ENCODE results near the gene BEND7. TPM values are rescaled to one million over a fixed set of nuclear protein-coding genes. Genes with fewer than 3 reads are reported as not detected.

BEND7 gene
- total and polyA plus RNA-seq, 2 of the 13 experiments (the other 11 are each of a cell fraction or from before 2014, with no cell fraction given), result 14.1 to 17.1 TPM

- TF ChIP-seq SOX6 (IDR thresholded peaks at IDR 0.05) (no peak), SOX6 (CRISPR knock-in tag; IDR thresholded peaks at IDR 0.05) (peak; percentile 54), PAXIP1 (CRISPR knock-in tag; conservative IDR thresholded peaks at IDR 0.05) (peak; percentile 42), DZIP1 (CRISPR knock-in tag; IDR thresholded peaks at IDR 0.05) (no peak), KMT2B (CRISPR knock-in tag; IDR thresholded peaks at IDR 0.05) (no peak), ZBTB1 (CRISPR knock-in tag; IDR thresholded peaks at IDR 0.05; ENCODE audit: borderline replicate concordance) (no peak), MEIS2 (CRISPR knock-in tag; IDR thresholded peaks at IDR 0.05) (no peak), RXRB (CRISPR knock-in tag; IDR thresholded peaks at IDR 0.05; ENCODE audit: borderline replicate concordance) (peak; percentile 25; the same call in 1 of the 2 replicates), ZBTB20 (CRISPR knock-in tag; IDR thresholded peaks at IDR 0.05; ENCODE audit: borderline replicate concordance, low read depth) (no peak), RAD51 (IDR thresholded peaks at IDR 0.05; ENCODE audit: borderline replicate concordance) (no peak), ZNF296 (CRISPR knock-in tag; conservative IDR thresholded peaks at IDR 0.05) (no peak), BCL6 (CRISPR knock-in tag; IDR thresholded peaks at IDR 0.05) (peak; percentile 52), PRMT3 (CRISPR knock-in tag; IDR thresholded peaks at IDR 0.05; ENCODE audit: borderline replicate concordance, low read depth) (no peak), ZNF432 (CRISPR knock-in tag; IDR thresholded peaks at IDR 0.05; ENCODE audit: borderline replicate concordance) (no peak), MXD4 (CRISPR knock-in tag; IDR thresholded peaks at IDR 0.05) (no peak), ZNF253 (CRISPR knock-in tag; IDR thresholded peaks at IDR 0.05; ENCODE audit: borderline replicate concordance) (no peak), ZNF616 (CRISPR knock-in tag; IDR thresholded peaks at IDR 0.05; ENCODE audit: low read depth) (no peak), KDM5B (CRISPR knock-in tag; IDR thresholded peaks at IDR 0.05; ENCODE audit: borderline replicate concordance) (no peak), NKX3-1 (CRISPR knock-in tag; IDR thresholded peaks at IDR 0.05) (no peak), ZC3H4 (CRISPR knock-in tag; IDR thresholded peaks at IDR 0.05; ENCODE audit: borderline replicate concordance) (no peak), ARHGAP35 (CRISPR knock-in tag; IDR thresholded peaks at IDR 0.05; ENCODE audit: borderline replicate concordance) (no peak), ZNF720 (CRISPR knock-in tag; IDR thresholded peaks at IDR 0.05) (no peak)
- TF ChIP-seq, protein P1, sequence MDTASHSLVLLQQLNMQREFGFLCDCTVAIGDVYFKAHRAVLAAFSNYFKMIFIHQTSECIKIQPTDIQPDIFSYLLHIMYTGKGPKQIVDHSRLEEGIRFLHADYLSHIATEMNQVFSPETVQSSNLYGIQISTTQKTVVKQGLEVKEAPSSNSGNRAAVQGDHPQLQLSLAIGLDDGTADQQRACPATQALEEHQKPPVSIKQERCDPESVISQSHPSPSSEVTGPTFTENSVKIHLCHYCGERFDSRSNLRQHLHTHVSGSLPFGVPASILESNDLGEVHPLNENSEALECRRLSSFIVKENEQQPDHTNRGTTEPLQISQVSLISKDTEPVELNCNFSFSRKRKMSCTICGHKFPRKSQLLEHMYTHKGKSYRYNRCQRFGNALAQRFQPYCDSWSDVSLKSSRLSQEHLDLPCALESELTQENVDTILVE (CRISPR knock-in tag; IDR thresholded peaks at IDR 0.05), result 0 out of 2 replicates have a peak, but pooled peaks have one; percentile 31
- TF ChIP-seq, protein P2, sequence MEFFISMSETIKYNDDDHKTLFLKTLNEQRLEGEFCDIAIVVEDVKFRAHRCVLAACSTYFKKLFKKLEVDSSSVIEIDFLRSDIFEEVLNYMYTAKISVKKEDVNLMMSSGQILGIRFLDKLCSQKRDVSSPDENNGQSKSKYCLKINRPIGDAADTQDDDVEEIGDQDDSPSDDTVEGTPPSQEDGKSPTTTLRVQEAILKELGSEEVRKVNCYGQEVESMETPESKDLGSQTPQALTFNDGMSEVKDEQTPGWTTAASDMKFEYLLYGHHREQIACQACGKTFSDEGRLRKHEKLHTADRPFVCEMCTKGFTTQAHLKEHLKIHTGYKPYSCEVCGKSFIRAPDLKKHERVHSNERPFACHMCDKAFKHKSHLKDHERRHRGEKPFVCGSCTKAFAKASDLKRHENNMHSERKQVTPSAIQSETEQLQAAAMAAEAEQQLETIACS (CRISPR knock-in tag; IDR thresholded peaks at IDR 0.05), result no peak
Measured at GRCh38 chr10:13500201-13500600, 28.6 kb downstream of the BEND7 start (continued).

Measured in HepG2 (cell line).